ENCODE results near the gene NINJ1. TPM values are rescaled to one million over a fixed set of nuclear protein-coding genes. Genes with fewer than 3 reads are reported as not detected.
A peak's percentile ranks its signal among the peaks of the same experiment; 100 is the strongest.

Gene NINJ1
- total RNA-seq, 2 experiments from 2014 or later, result 29.5 to 30.4 TPM

DNA sequence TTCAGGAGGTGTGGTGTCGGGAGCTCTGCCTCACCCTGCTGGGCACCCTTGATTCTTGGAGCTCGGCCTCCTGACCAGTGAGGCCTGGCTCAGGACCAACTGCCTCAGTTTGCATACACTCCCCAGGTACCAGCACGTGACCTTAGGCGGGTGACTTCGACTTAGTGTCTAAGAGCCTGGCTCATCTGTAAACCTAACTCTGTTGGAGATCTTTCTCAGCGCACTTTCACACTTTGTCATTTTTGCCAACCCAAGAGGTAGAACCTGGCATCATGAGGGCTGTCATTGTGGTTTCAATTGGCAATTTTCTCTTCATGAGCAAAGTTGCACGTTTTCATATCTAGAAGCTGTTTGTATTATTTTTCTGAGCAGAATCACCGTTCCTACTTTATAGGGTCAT is 36.5 kb upstream of the NINJ1 start:
- POLR2A ChIA-PET, result no interaction called here
- Mint-ChIP-seq H3K4me3 (no peak overlapping the region), H3K36me3 (no peaks in the 10 kb centered on the region), H3K27me3 (peaks cover 21% of the 10 kb centered on the region), H3K9me3 (no peaks in the 10 kb centered on the region), H3K27ac (no peak overlapping the region), H3K4me1 (no peaks in the 10 kb centered on the region)
- ATAC-seq (ENCODE audit: low read depth) (no peak), DNase-seq (no peak)

DNA sequence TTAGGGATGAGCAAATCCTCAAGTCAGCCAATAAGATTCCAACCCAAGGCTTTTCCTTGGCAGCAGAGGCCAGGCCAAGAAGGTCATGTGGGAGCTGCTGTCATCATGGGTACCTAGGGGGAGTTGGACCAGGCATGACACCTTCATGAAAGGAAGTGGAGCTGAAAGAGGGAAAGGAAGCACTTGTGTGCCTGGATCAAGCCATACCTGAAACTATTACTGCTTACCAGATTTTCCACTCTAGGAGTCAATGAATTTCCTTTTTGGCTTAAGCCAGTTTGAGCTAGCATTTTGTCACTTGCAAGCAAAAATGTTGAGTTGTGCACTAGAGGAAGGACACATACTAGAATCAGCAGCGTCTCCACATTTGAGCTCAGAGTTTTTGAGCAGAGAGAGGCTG is 35.4 kb upstream of the NINJ1 start:
- no peak for DNase-seq
- no peaks in the 10 kb centered on the region for H3K36me3 Mint-ChIP-seq
- H3K4me1 Mint-ChIP-seq, result no peaks in the 10 kb centered on the region
- POLR2A ChIA-PET, result no interaction called here
- no peak for ATAC-seq (ENCODE audit: low read depth)
- peaks cover 17% of the 10 kb centered on the region for H3K27me3 Mint-ChIP-seq
- H3K4me3 Mint-ChIP-seq, result no peak overlapping the region
- H3K9me3 Mint-ChIP-seq, result no peaks in the 10 kb centered on the region
- no peak overlapping the region for H3K27ac Mint-ChIP-seq

DNA sequence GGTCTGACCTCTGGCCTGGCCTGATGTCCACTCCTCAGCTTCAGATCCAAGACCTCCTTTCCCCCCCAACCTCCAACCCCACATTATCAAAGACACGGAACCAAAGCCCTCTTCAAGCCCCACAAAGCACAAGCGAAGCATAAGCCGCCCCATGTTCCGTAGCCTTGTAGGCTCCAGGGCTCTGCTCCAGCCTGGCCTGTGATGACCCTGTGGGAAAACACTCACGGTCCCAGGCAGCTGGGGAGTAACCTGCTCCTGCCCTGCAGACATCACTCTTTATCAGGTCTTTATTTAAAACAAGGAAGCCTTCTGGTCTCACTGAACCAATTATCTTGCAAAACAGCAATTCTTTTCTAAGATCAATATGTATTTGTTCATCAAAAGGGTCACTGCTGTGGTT is 34.5 kb upstream of the NINJ1 start:
- H3K4me3 Mint-ChIP-seq, result no peak overlapping the region

DNA sequence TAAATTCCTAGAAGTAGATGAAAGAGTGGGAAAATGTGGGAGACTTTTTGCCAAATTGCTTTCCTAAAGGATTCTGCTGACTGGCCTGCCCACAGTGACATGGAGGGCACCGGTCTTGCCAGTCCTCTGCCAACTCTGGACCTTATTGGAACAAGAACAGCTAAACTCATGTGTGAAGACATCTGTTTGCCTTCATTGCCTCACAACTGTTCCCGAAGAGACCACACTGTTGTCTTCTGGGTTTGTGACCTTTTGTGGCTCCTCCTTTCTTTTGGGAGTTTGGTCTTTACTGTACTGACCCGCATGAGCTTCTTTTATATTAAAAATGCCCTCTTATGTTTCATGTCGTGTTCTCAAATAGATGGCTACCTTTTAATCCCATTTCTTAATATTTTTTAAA is 33.8 kb upstream of the NINJ1 start:
- no peaks in the 10 kb centered on the region for H3K36me3 Mint-ChIP-seq
- no peak overlapping the region for H3K27ac Mint-ChIP-seq
- peaks cover 12% of the 10 kb centered on the region for H3K27me3 Mint-ChIP-seq
- no peaks in the 10 kb centered on the region for H3K9me3 Mint-ChIP-seq
- DNase-seq (no peak), ATAC-seq (ENCODE audit: low read depth) (no peak)
- no peaks in the 10 kb centered on the region for H3K4me1 Mint-ChIP-seq
- no peak overlapping the region for H3K4me3 Mint-ChIP-seq
- POLR2A ChIA-PET, result no interaction called here

More for the DNA sequence above, 34.5 kb upstream of the NINJ1 start:
- no peak overlapping the region for H3K27ac Mint-ChIP-seq
- H3K4me1 Mint-ChIP-seq, result no peaks in the 10 kb centered on the region
- no peak for ATAC-seq (ENCODE audit: low read depth)
- no peaks in the 10 kb centered on the region for H3K36me3 Mint-ChIP-seq
- H3K27me3 Mint-ChIP-seq, result peaks cover 12% of the 10 kb centered on the region
- no peaks in the 10 kb centered on the region for H3K9me3 Mint-ChIP-seq
- POLR2A ChIA-PET, result no interaction called here
- DNase-seq, result no peak

DNA sequence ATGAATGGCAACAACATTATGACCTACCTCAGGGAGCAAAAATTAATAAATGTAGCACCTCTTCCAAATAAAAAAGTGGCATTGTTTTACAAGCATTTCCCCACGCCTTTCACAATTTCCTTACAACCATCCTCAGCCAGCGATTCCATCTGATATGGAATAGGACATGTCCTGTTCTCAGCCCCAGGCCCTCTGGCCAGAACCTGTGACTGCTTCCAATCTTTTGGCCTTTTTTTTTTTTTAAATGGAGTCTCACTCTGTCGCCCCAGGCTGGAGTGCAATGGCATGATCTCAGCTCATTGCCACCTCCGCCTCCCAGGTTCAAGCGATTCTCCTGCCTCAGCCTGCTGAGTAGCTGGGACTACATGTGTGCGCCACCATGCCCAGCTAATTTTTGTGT is 33.1 kb upstream of the NINJ1 start:
- Mint-ChIP-seq H3K27me3 (peaks cover 12% of the 10 kb centered on the region), H3K4me1 (no peaks in the 10 kb centered on the region), H3K4me3 (no peak overlapping the region), H3K36me3 (no peaks in the 10 kb centered on the region), H3K9me3 (no peaks in the 10 kb centered on the region), H3K27ac (no peak overlapping the region)
- ATAC-seq (ENCODE audit: low read depth), result no peak
- DNase-seq, result no peak
- POLR2A ChIA-PET, result no interaction called here

DNA sequence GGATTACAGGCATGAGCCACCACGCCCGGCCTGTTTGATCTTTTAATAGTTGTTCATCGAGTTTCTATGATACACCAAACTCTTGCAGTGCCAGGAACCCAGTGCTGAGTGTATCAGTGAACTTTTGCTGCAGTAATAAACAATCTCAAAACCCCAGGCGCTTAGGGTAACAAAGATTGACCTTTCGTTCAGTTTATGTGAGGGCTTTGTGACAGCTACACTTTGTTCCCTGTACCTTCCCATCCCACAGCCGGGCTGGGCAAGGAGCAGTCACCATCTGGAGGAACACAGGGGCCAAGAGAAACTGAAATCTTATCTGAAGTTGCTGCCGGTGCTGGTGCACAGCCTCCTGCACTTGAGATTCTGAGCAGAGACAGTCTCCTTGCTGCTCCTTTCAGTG is 32.6 kb upstream of the NINJ1 start:
- Mint-ChIP-seq H3K36me3 (no peaks in the 10 kb centered on the region), H3K27ac (no peak overlapping the region)

DNA sequence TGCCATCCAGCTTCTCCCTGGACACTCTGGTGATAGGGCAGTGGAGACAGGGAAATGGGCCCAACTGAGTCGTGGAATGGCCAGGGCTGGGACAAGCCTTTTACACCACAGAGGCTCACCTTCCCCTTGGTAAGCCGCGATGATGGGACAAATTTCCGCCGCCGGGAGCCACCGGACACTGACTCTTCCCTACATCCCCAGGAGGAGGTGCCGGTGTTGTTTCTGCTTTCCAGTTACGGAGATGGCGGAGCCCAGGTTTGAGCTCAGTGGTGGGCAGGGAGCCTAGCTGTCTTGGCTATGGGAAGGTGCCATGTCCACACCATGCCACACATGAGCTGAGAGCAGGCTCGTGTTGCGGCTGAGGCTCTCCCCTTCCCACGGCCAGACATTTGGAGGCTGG is 30.0 kb upstream of the NINJ1 start:
- POLR2A ChIA-PET, result no interaction called here
- H3K9me3 Mint-ChIP-seq, result no peaks in the 10 kb centered on the region
- DNase-seq, result no peak

More for the DNA sequence above, 32.6 kb upstream of the NINJ1 start:
- Mint-ChIP-seq H3K4me3 (no peak overlapping the region), H3K27me3 (peaks cover 12% of the 10 kb centered on the region), H3K9me3 (no peaks in the 10 kb centered on the region), H3K4me1 (no peaks in the 10 kb centered on the region)
- DNase-seq (no peak), ATAC-seq (ENCODE audit: low read depth) (no peak)
- POLR2A ChIA-PET, result no interaction called here

DNA sequence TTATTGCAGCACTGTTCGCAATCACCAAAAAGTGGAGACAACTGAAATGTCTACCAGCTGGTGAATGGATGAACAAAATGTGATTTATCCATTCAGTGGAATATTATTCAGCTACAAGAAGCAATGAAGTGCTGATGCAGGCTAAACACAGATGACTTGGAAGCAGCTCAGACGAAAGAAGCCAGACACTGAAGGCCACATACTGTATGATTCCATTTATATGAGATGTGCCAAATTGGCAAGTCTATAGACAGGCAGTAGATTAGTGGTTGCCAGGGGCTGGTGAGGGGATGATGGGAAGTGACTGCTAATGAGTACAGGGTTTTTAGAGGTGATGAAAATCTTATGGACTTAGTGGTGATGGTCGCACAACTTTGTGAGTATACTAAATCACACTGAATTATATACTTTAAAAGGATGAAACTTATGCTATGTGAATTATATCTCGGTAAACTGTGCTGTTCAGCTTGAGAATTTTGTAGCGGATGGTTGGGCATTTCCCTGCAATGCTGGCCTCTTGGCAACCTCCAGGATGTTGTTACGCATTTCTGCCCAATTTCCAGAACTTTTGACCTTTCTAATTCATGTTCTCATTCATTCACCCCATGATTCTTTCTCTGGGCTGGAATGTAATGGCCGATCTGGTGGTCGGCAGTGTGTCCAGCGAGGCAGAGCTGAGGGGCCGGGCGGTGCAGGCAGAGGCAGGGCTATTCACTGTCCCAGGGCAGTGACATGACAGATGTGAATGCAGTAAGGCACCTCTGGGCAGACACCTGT is 27.9 kb upstream of the NINJ1 start:
- POLR2A ChIA-PET, result interaction anchor here (1.2 kb wide), 1 partner anchor 28 kb away, joined by 3 read pairs; no protein-coding TSS in a partner anchor
- no peaks in the 10 kb centered on the region for H3K9me3 Mint-ChIP-seq
- H3K4me1 Mint-ChIP-seq, result peaks cover 3% of the 10 kb centered on the region
- H3K4me3 Mint-ChIP-seq, result no peak overlapping the region
- DNase-seq, result no peak
- no peak for ATAC-seq (ENCODE audit: low read depth)
- no peak overlapping the region for H3K27ac Mint-ChIP-seq
- H3K27me3 Mint-ChIP-seq, result peaks cover 4% of the 10 kb centered on the region
- no peaks in the 10 kb centered on the region for H3K36me3 Mint-ChIP-seq

More for the DNA sequence above, 30.0 kb upstream of the NINJ1 start:
- Mint-ChIP-seq H3K36me3 (no peaks in the 10 kb centered on the region), H3K4me1 (peaks cover 3% of the 10 kb centered on the region), H3K27ac (no peak overlapping the region), H3K4me3 (no peak overlapping the region), H3K27me3 (peaks cover 7% of the 10 kb centered on the region)
- ATAC-seq (ENCODE audit: low read depth), result no peak

DNA sequence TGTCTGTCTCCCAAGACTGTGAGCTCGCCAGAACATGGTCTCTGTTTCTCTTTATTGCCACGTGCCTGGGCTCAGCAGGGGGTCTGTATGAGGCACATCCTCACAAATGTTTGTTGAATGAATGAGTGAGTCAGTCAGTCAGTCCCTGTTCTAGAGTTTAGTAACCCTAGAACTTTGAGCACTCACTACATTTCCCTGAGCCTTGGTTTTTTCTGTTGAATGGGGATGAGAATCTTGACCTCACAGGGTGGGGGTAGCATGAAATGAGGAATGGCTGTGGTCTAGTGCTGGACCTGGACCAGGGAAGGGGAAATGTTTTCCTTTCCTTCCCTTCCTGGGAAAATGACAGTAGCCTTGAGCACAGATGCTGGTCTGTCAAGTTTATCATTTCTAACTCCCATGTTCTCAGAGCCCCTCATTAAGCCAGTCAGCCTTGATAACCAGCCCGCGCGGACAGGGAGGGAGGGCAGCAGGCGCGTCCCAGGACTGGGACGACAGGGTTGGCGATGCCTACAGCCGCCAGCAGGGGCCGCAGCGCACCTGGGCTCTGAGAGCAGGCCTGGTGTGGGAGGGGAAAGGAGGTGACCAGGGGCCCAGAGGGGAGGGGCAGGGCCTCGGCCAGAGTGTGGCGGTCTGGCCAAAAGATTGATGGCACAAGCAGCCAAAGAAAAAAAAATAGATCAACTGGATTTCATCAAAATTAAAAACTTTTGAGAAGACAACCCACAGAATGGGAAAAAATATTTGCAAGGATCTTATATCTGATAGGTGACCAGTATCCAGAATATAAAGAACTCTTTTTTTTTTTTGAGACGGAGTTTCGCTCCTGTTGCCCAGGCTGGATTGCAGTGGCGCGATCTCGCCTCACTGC is 25.8 kb upstream of the NINJ1 start:
- Mint-ChIP-seq H3K36me3 (no peaks in the 10 kb centered on the region), H3K27me3 (peaks cover 2% of the 10 kb centered on the region), H3K9me3 (no peaks in the 10 kb centered on the region), H3K4me1 (peaks cover 3% of the 10 kb centered on the region), H3K27ac (no peak overlapping the region), H3K4me3 (no peak overlapping the region)
- peak; percentile 93 for ATAC-seq (ENCODE audit: low read depth)
- DNase-seq, result peak; percentile 82
- POLR2A ChIA-PET, result interaction anchor here (1.0 kb wide), 1 partner anchor 145 kb away, joined by 5 read pairs; no protein-coding TSS in a partner anchor

DNA sequence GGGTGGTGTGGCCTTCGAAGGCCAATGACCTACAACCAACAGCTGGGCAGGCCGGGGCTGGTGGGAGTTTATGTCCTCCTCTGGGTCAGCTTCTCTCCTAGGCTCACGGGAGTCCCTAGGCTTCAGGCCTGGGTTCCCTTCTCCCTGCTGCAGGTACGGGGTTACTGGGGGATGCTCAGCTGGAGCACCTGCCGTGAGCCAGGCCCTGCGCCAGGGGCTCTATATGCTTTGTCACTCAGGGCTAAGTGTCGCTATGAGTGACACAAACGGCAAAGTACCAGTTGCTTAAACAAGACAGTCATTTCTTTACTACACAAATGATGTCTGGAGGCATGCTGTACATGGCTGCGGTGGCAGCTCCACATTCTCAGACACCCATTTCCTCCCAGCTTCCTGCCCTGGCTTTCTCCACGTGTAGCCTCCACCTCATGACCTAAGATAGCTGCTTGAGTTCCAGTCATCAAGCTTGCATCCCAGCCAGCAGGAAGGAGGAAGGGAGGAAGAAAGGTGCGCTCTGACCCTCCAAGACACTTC is 22.5 kb upstream of the NINJ1 start:
- Mint-ChIP-seq H3K4me1 (peaks cover 3% of the 10 kb centered on the region), H3K9me3 (no peaks in the 10 kb centered on the region), H3K4me3 (no peak overlapping the region), H3K36me3 (no peaks in the 10 kb centered on the region), H3K27me3 (peaks cover 2% of the 10 kb centered on the region), H3K27ac (no peak overlapping the region)
- ATAC-seq (ENCODE audit: low read depth), result peak; percentile 6
- POLR2A ChIA-PET, result interaction anchor here (1.5 kb wide), 1 partner anchor 410 kb away, joined by 3 read pairs; no protein-coding TSS in a partner anchor
- DNase-seq, result no peak

DNA sequence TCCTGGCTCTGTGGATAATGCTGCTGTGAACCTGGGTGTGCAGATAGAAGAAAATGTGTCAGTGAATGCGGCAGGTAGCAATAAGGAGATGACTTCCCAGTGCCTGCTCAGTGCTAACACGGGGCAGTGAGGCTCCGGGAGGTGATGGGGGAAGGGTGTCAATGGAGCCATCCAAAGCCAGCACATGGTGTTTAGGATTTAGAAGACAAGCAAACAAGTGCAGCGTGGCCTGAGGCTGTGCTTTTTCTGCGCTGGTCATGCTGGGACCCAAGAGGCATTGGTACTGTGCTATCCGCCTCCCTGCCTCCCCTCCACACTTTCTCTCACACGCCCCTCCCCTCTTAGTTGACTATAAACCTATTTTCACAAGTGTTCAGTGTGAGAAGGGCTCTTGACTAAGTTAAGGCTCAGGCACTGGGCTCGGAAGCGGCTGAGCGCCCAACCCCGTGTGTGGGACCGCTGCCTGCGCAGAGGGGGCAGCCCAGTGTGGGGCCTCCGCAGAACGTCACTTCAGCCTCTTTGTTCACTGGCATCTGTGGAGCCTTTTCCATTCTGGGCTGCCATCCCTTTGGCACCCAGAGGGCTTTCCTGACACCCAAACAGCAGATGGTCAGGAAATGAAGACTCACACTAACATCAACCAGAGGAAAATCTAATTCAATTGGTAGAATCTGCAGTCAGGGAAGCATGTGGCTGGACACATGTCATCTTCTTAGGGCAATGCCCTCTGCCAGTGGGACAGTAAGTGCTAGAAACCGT is 21.8 kb upstream of the NINJ1 start:
- ATAC-seq (ENCODE audit: low read depth) (no peak), DNase-seq (no peak)
- H3K4me1 Mint-ChIP-seq, result peaks cover 3% of the 10 kb centered on the region
- H3K27me3 Mint-ChIP-seq, result peaks cover under 1% of the 10 kb centered on the region
- H3K4me3 Mint-ChIP-seq, result no peak overlapping the region
- H3K9me3 Mint-ChIP-seq, result no peaks in the 10 kb centered on the region
- peak overlapping the region; percentile 40 for H3K27ac Mint-ChIP-seq
- POLR2A ChIA-PET, result interaction anchor here (1.5 kb wide), 1 partner anchor 411 kb away, joined by 3 read pairs; no protein-coding TSS in a partner anchor
- no peaks in the 10 kb centered on the region for H3K36me3 Mint-ChIP-seq

DNA sequence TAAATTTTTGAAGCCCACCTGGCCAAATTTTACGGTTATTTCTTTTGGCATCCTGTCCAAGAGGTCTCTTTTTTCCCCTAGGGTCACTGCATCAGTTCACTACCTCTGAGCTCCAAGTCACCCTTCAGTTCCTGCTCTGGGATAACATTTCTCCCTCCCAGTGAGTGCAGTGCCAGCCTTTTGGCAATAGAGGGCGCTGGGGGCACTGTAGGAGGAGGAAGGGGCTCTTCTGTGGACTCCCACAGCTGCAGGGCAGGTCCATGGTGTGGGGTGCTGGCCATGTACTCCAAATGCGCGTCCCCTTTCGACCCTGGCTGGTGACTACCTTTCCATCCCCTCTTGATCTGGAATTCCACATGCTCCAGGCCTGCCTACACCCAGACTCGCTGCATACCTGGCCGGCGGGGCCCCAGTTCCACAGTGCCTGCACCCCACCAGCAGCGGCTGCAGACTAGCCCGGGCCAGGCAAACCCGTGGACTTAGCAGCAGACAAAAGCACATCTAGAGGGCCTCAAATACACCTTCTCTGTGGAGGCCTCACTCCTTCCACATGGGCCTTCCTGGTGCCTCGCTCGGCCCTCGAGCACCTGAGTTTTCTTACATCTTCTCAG is 20.3 kb upstream of the NINJ1 start:
- no peak overlapping the region for H3K27ac Mint-ChIP-seq
- H3K4me1 Mint-ChIP-seq, result peaks cover 1% of the 10 kb centered on the region
- H3K9me3 Mint-ChIP-seq, result no peaks in the 10 kb centered on the region
- no peaks in the 10 kb centered on the region for H3K36me3 Mint-ChIP-seq
- peak; percentile 40 for ATAC-seq (ENCODE audit: low read depth)
- no peak for DNase-seq
- no peak overlapping the region for H3K4me3 Mint-ChIP-seq
- POLR2A ChIA-PET, result interaction anchor here (0.7 kb wide), 1 partner anchor 671 kb away, joined by 3 read pairs; no protein-coding TSS in a partner anchor
- no peaks in the 10 kb centered on the region for H3K27me3 Mint-ChIP-seq

Data from activated naive CD8-positive, alpha-beta T cell treated with anti-CD3 and anti-CD28 coated beads, Interleukin-2, amount 10 ng/mL, durations not matched to agents 7 days and 5 days (primary cell).